Tibial nerve (tissue), 3 donors: ENCODE results near the gene SDK1.

Experiments used
- POLR2A ChIP-seq, 2 donors: fragments of 450-650 bp; IDR thresholded peaks; one replicate each; pipeline ENCODE4 v1.6.1; 2017; ENCODE audit warnings: antibody characterized with exemption in 2 of 2, mild to moderate bottlenecking in 2 of 2, moderate library complexity in 2 of 2
- TF ChIP-seq, protein P1 (sequence below), 5 experiments: fragments of 200-600 bp in 3 of 5; fragments of 450-650 bp in 2 of 5; sonication (generic) in 3 of 5; IDR thresholded peaks; one replicate each; pipeline ENCODE4 v1.5.1; 2016 to 2019; ENCODE audit warnings: antibody characterized with exemption in 5 of 5, mild to moderate bottlenecking in 3 of 5, moderate library complexity in 2 of 5

- no peak for TF ChIP-seq POLR2A (IDR thresholded peaks at IDR 0.05)
- TF ChIP-seq, protein P1, sequence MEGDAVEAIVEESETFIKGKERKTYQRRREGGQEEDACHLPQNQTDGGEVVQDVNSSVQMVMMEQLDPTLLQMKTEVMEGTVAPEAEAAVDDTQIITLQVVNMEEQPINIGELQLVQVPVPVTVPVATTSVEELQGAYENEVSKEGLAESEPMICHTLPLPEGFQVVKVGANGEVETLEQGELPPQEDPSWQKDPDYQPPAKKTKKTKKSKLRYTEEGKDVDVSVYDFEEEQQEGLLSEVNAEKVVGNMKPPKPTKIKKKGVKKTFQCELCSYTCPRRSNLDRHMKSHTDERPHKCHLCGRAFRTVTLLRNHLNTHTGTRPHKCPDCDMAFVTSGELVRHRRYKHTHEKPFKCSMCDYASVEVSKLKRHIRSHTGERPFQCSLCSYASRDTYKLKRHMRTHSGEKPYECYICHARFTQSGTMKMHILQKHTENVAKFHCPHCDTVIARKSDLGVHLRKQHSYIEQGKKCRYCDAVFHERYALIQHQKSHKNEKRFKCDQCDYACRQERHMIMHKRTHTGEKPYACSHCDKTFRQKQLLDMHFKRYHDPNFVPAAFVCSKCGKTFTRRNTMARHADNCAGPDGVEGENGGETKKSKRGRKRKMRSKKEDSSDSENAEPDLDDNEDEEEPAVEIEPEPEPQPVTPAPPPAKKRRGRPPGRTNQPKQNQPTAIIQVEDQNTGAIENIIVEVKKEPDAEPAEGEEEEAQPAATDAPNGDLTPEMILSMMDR (IDR thresholded peaks at IDR 0.05) = no peak
These were observed 369.8 kb downstream of the SDK1 start for GRCh38 chr7:3670898-3671297.
